Fibroblast of lung (primary cell): ENCODE data around the gene ASGR1. TPM values are rescaled to one million over a fixed set of nuclear protein-coding genes. Genes with fewer than 3 reads are reported as not detected.

Experiments used
- DNase-seq, 2 donors: peaks; one replicate each; pipeline versions ENCODE4 v3.0.0 to v3.0.0-alpha.2; 2010; ENCODE audit warnings: low read depth in 2 of 2
- H2AFZ ChIP-seq: 2 replicates; pipeline ENCODE4 v1.5.1; 2012; ENCODE audit warnings: low read length, control low read depth, inconsistent platforms
- H3K27ac ChIP-seq: 2 replicates; pipeline ENCODE4 v1.5.1; 2011; ENCODE audit warnings: low read length, control low read depth; ENCODE audit not compliant: insufficient read depth
- H3K27me3 ChIP-seq: 2 replicates; pipeline ENCODE4 v1.5.1; 2011; ENCODE audit warnings: mild to moderate bottlenecking, low read length; ENCODE audit not compliant: control insufficient read depth, insufficient read depth
- H3K36me3 ChIP-seq: 2 replicates; pipeline ENCODE4 v1.5.1; 2011; ENCODE audit warnings: low read length; ENCODE audit not compliant: control insufficient read depth, insufficient read depth
- H3K4me1 ChIP-seq: 2 replicates; pipeline ENCODE4 v1.5.1; 2011; ENCODE audit warnings: low read length; ENCODE audit not compliant: control insufficient read depth, insufficient read depth; ENCODE audit errors: extremely low read depth
- H3K4me2 ChIP-seq: 2 replicates; pipeline ENCODE4 v1.5.1; 2011; ENCODE audit warnings: low read length, control low read depth; ENCODE audit not compliant: insufficient read depth; ENCODE audit errors: extremely low read depth
- H3K4me3 ChIP-seq, 4 experiments: fragments of 200-600 bp in 1 of 4; sonication (generic) in 1 of 4; replicated peaks in 1 of 4; 2 replicates each; pipeline ENCODE4 v1.5.1; 2011 to 2016; ENCODE audit warnings: low read length in 4 of 4, low read depth in 3 of 4, mild to moderate bottlenecking in 3 of 4, control low read depth in 2 of 4, inconsistent platforms in 1 of 4, mixed read lengths in 1 of 4; ENCODE audit not compliant: insufficient read depth in 1 of 4; ENCODE audit errors: control extremely low read depth in 1 of 4
- H3K79me2 ChIP-seq: 2 replicates; pipeline ENCODE4 v1.5.1; 2012; ENCODE audit warnings: mild to moderate bottlenecking, low read length, inconsistent platforms; ENCODE audit not compliant: control insufficient read depth, insufficient read depth
- H3K9ac ChIP-seq: 2 replicates; pipeline ENCODE4 v1.5.1; 2011; ENCODE audit warnings: mild to moderate bottlenecking, low read length, control low read depth; ENCODE audit not compliant: insufficient read depth
- H3K9me3 ChIP-seq: 2 replicates; pipeline ENCODE4 v1.5.1; 2012; ENCODE audit warnings: low read depth, low read length; ENCODE audit not compliant: control insufficient read depth, insufficient read depth
- H4K20me1 ChIP-seq: 2 replicates; pipeline ENCODE4 v1.5.1; 2011; ENCODE audit warnings: low read length; ENCODE audit not compliant: control insufficient read depth, insufficient read depth; ENCODE audit errors: extremely low read depth
- EZH2 ChIP-seq: IDR thresholded peaks from 2 replicates; pipeline ENCODE4 v1.5.1; 2012; ENCODE audit warnings: low read length, control low read depth, mild to moderate bottlenecking; ENCODE audit errors: missing control alignments
- polyA plus RNA-seq, 2 donors: library from polyadenylated mRNA; depleted of rRNA in 1 of 2; stranded (reverse) in 1 of 2; unstranded in 1 of 2; fragments of >200 nt; gene quantifications; 2 replicates each; pipeline ENCODE4 v1.2.1, GENCODE V29; 2011 to 2012; ENCODE audit warnings: missing spikeins in 1 of 2
- total RNA-seq: library from RNA; depleted of rRNA; stranded (reverse); fragments of >200 nt; gene quantifications from 2 replicates; pipeline ENCODE4 v1.2.1, GENCODE V29; 2014
- TF ChIP-seq, protein P1 (sequence below), 2 donors: IDR thresholded peaks in 1 of 2; conservative IDR thresholded peaks in 1 of 2; 1 replicate in 1 of 2; 2 replicates in 1 of 2; pipeline ENCODE4 v1.5.1; 2011 to 2012; ENCODE audit warnings: low read length in 2 of 2, control low read depth in 1 of 2, inconsistent platforms in 1 of 2, low read depth in 1 of 2, mild to moderate bottlenecking in 1 of 2

ASGR1 gene
- total and polyA plus RNA-seq, 2 donors (not counting 1 experiment from before 2014, with no cell fraction given), result 0.14 to 0.66 TPM

DNA sequence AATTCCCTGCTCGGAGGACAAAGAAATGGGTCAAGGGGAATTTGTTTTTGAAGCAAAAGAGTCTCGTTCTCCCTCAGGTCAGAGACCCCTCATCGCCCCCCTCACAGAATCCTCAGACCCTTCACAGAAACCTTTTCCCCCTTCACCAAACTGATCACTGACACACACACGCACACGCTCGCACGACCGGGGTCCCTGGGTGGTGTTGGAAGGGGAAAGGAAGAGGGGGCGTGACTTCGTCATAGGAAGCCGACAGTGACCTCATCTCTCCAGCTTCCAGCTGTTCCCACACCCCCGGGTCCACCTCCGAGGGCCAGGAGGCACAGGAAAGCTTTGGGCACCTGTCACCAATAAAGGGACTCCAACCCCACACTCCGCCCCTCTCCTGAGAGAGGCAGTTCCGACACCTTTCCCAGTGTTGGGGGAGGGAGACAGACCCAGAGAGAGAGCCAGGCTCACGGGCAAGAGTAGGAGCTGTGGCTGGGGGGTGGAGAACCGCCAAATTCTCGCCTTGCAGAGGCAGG is 1.2 kb downstream of the ASGR1 start:
- no peaks in the 10 kb centered on the region for H4K20me1 ChIP-seq
- H3K9ac ChIP-seq, result no peak overlapping the region
- H3K4me2 ChIP-seq, result peak overlapping the region; percentile 98
- no peaks in the 10 kb centered on the region for H3K79me2 ChIP-seq
- no peaks in the 10 kb centered on the region for H3K36me3 ChIP-seq
- TF ChIP-seq EZH2, result peak; percentile 62
- TF ChIP-seq, protein P1, sequence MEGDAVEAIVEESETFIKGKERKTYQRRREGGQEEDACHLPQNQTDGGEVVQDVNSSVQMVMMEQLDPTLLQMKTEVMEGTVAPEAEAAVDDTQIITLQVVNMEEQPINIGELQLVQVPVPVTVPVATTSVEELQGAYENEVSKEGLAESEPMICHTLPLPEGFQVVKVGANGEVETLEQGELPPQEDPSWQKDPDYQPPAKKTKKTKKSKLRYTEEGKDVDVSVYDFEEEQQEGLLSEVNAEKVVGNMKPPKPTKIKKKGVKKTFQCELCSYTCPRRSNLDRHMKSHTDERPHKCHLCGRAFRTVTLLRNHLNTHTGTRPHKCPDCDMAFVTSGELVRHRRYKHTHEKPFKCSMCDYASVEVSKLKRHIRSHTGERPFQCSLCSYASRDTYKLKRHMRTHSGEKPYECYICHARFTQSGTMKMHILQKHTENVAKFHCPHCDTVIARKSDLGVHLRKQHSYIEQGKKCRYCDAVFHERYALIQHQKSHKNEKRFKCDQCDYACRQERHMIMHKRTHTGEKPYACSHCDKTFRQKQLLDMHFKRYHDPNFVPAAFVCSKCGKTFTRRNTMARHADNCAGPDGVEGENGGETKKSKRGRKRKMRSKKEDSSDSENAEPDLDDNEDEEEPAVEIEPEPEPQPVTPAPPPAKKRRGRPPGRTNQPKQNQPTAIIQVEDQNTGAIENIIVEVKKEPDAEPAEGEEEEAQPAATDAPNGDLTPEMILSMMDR (conservative IDR thresholded peaks at IDR 0.05 in 1 of 2, IDR thresholded peaks at IDR 0.05 in 1 of 2; ENCODE audit: low read depth in 1 of 2, low read length in 2 of 2), result no peak
- H3K9me3 ChIP-seq, result no peaks in the 10 kb centered on the region
- peak overlapping the region; percentile 48 to 70 (median 56) for H3K4me3 ChIP-seq
- no peak overlapping the region for H3K27ac ChIP-seq
- H2AFZ ChIP-seq, result no peak overlapping the region
- H3K4me1 ChIP-seq, result no peaks in the 10 kb centered on the region
- peaks cover 2% of the 10 kb centered on the region for H3K27me3 ChIP-seq
- DNase-seq, result peak in 1 of 2 donors; percentile 48

DNA sequence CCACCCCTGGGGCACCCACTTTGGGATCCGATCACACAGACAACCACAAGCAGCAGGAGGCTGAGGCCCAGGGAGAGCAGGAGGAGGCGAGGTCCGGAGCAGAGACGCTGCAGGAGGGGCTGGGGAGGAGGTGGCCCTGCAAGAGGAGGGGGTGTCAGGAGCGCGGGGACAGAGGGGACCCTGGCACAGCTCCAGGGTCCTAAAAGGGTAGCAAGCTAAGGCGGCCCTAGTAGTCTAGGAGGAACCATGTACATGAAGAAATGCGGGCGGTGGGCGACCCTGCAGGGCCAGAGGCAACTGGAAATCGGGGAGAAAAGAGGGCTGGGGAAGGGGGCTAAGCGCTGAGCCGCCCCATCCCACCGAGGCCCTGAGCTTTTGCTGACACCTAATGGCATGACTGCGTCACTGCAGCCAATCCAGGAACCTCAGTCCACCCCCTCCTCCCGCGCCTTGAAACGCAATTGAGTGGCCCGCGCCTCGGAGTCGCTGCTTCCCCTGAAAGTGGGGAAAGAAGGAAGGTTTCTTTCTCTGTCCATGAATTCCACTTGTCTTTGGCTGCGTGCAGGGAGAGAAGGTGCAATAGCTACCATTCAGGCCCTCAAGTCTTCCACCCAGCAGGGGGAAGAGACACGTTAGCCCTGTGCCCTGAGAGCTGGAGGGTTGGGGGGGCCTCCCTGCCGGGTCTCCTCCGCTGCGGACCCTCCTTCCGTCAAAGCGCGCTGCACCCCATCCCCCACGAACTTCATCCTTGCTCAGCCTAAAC is 1.8 kb downstream of the ASGR1 start:
- H3K4me1 ChIP-seq, result no peaks in the 10 kb centered on the region
- H3K4me3 ChIP-seq, result peak overlapping the region; percentile 48 to 70 (median 56)
- H3K27ac ChIP-seq, result no peak overlapping the region
- H2AFZ ChIP-seq, result peak overlapping the region; percentile 86
- H3K9ac ChIP-seq, result no peak overlapping the region
- peak; percentile 61 for DNase-seq
- H3K4me2 ChIP-seq, result peak overlapping the region; percentile 98
- no peaks in the 10 kb centered on the region for H4K20me1 ChIP-seq
- no peaks in the 10 kb centered on the region for H3K36me3 ChIP-seq
- H3K9me3 ChIP-seq, result no peaks in the 10 kb centered on the region
- no peaks in the 10 kb centered on the region for H3K79me2 ChIP-seq
- peaks cover 2% of the 10 kb centered on the region for H3K27me3 ChIP-seq
- TF ChIP-seq, protein P1 (conservative IDR thresholded peaks at IDR 0.05 in 1 of 2, IDR thresholded peaks at IDR 0.05 in 1 of 2; ENCODE audit: low read depth in 1 of 2, low read length in 2 of 2), result peak; percentile 62 to 83
- no peak for TF ChIP-seq EZH2

DNA sequence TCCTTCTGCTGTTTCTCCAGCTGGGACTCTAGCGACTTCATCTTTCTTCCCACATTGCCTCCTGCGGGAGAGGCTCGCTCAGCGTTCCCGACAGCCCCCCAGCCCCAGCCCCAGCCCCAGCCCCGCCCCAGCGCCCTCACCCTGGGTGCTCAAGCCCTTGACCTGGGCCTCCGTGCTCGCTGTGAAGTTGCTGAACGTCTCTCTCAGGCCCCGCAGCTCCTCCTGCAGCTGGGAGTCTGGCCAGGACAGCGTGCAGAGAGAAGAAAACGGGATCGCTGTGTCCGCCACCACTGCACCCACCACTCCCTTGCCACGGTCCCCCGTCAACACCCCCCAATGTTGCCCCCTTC is 2.4 kb downstream of the ASGR1 start:
- Histone ChIP-seq H3K9ac (no peak overlapping the region), H4K20me1 (no peaks in the 10 kb centered on the region), H3K27ac (no peak overlapping the region), H2AFZ (no peak overlapping the region), H3K4me3 (peak overlapping the region in 1 of 4 experiments; percentile 64), H3K79me2 (no peaks in the 10 kb centered on the region), H3K4me1 (no peaks in the 10 kb centered on the region), H3K4me2 (no peak overlapping the region), H3K27me3 (peaks cover 2% of the 10 kb centered on the region), H3K9me3 (no peaks in the 10 kb centered on the region), H3K36me3 (no peaks in the 10 kb centered on the region)
- no peak for TF ChIP-seq EZH2
- TF ChIP-seq, protein P1 (conservative IDR thresholded peaks at IDR 0.05 in 1 of 2, IDR thresholded peaks at IDR 0.05 in 1 of 2; ENCODE audit: low read depth in 1 of 2, low read length in 2 of 2), result no peak
- DNase-seq, result no peak
